HL-60/S4 (cell line): ENCODE data around the gene ZNF462.

Experiments
- in situ Hi-C: fragments of 300-500 bp; cut with MboI; formaldehyde crosslinking; loops from 2 replicates; pipeline ENCODE4 v1.14.3; 2022; ENCODE audit warnings: low sequenced_read_pairs

The ZNF462 gene

GRCh38 chr9:106861640-106862109, 1.3 kb upstream of the ZNF462 start:
- in situ Hi-C loops, result no loop called here

GRCh38 chr9:106862110-106862820, 701 bp upstream of the ZNF462 start:
- in situ Hi-C loops, result no loop called here

DNA sequence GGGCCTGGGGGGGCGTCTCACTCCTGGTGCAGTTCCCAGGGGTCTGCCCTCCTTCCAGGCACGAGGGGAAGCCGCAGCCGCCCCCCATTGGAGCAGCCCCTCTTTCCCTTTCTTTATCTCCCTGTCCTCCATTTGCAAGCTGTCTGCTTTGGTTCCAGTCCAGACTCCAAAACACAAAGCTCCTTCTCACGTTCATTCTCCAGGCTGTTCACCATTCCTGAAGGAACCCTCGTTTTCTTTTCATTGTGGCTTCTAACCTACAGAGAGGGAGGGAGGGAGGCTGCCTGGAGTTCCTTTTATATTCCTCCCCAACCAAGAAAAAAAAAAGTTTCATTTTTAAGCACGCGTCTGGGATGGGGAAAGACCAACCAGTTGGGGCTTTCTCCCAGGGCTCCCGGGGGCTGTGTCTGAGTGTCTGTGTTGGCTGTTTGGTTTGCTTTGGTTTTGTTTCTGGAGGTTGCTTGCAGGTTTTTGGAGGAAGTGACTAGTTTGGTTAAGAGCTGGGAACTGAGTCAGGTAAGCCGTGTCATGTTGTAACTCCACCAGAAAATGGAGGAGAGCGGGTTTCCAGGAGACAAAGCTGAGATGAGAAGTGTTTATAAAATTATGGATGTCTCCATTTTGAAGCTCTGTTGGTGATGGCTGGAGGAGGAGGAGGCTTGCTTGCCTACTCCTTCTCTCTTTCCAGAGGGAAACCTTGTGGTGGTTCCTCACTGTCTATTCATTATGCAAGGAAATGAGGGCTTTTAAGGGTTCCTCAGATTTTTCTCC, 1.6 kb downstream of the ZNF462 start:
- in situ Hi-C loops, result no loop called here

- in situ Hi-C loops, result no loop called here
These were observed 3.3 kb downstream of the ZNF462 start for GRCh38 chr9:106866243-106866642.

- in situ Hi-C loops, result no loop called here
These were observed 4.3 kb downstream of the ZNF462 start for GRCh38 chr9:106867286-106867685.

DNA sequence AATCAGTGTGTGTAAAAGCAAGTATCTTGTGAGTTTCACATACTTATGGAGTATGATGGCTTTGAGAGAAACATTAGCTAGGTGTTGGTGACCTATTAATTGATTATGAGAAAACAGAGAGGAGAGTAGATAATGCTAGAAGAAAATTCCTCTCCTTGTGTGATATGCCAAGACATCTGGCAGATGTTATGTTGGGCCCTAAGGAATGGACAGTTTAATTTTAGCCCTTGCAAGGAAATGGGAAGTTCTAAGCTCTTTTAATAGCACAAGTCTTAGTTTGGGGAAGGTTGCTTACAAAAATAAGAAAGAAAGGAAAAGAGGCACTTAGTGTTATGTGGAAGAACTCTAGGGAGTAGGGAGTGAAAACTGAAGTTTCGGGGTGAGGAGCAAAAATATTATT, 5.1 kb downstream of the ZNF462 start:
- in situ Hi-C loops, result no loop called here

DNA sequence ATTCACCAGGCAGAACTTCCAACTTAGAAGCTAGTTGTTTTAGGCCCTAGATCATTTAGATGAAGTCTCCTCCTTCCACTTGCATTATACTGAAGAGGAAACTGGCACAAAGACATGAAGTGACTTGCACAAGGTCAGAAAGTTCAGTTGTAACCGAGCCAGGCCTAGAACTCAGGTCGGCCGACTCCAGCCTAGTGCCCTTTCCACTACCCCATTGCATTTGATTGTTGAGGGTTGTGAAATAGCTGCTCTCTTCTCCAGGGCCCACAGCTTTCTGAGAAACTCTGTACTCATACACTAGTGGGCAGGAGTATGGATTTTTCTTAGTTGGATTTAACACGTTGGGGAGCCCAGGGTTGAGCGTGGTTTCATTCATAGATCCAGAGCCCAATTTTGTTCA, 5.6 kb downstream of the ZNF462 start:
- in situ Hi-C loops, result no loop called here

GRCh38 chr9:106869028-106869427, 6.1 kb downstream of the ZNF462 start:
- in situ Hi-C loops, result no loop called here

- in situ Hi-C loops, result no loop called here
These were observed 6.5 kb downstream of the ZNF462 start for GRCh38 chr9:106869458-106869857.

DNA sequence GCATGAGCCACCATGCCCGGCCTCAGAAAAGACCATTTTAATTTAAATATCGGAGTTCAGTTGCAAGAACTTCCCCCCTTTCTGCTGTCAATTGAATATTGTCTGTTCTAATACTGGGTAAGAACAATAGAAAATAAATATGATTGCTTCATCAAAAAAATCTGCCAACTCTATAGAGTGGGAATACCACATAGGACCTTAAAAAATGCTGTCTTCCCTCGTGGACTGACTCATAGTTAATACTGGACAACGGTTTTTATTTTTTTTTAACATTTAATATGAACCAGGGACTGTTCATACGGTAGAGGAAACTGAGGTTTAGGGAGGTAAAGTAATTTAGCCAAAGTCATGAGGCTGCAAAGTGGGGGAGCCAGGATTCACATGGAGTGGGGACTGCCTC, 9.7 kb downstream of the ZNF462 start:
- in situ Hi-C loops, result no loop called here

DNA sequence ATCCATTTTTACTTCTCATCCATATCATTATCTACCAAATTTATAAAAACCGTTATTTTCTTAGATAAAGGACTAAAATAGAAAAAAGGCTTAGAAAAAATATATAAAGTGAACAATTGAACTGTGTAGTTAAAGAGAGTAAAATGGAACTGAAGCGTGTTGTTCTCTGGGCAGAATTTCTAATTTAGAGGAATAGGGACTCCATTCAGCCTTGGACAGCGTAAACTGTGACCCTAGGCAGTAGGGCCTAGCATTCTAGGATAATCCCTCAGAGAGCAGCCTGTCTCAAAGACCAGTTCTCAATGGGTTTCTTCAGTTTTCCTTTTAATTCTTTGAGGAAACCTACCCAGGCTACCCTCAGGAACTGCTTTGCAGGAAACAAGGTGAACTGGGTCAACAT, 11.1 kb downstream of the ZNF462 start:
- in situ Hi-C loops, result no loop called here

- in situ Hi-C loops, result no loop called here
These were observed 11.7 kb downstream of the ZNF462 start for GRCh38 chr9:106874652-106875051.

DNA sequence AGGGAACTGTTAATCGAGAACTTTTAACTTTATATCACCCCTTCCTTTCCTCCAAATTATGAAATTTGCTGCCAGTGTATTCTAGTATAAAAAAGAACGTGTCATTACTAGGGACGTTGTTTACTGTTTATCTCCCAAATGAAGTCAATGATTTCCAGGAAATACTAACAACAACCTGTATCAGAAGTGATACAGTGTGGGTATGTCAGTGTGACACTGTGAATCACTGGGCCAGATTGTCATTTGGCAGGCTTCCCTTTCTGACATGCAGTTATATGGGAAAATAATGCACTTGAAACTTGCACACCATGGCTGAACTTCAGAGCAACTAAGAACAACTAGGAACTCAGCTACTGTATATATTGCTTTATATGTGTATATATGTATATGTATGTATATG, 12.6 kb downstream of the ZNF462 start:
- in situ Hi-C loops, result no loop called here

- in situ Hi-C loops, result no loop called here
These were observed 14.4 kb downstream of the ZNF462 start for GRCh38 chr9:106877345-106877744.

- in situ Hi-C loops, result no loop called here
These were observed 15.3 kb downstream of the ZNF462 start for GRCh38 chr9:106878081-106878837.

GRCh38 chr9:106878934-106879333, 16.0 kb downstream of the ZNF462 start:
- in situ Hi-C loops, result no loop called here

GRCh38 chr9:106879439-106879882, 16.5 kb downstream of the ZNF462 start:
- in situ Hi-C loops, result no loop called here

DNA sequence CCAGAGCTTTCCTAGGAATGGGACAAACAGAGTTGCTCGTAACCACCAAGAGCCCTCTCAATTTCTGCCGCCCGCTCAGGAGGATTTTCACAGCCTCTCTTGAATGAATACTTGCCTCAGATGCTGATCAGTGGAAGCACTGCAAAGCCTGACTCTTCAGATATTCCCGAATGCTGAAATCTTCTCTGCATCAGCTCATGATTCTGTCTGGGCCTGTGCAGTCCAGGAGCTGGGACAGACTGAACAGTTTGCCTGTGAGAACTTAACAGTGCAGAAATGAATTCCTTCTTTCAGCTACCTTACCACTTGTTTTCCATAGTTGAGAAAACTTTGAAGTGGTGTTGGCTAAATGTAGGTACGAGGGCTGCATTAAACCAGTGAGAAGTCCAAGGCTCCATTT, 17.1 kb downstream of the ZNF462 start:
- in situ Hi-C loops, result no loop called here

DNA sequence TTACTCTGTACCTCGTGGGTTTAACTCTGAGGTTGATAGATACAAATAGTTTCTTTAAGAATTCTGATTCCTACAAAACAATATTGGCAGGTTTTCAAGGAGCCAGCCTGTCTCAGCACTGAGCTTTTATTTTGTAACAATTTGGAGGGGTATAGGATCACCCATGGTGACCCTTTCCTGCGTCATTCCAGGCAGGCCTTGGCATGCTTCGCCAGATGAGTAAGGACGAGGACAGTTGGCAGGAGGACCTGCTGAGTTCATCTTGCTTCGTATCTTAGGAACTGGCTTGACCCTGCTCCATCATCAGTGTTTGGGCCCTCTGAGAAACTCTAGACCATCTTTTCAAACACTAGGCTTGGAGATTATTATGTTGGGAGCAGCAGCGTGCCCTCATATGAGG, 17.9 kb downstream of the ZNF462 start:
- in situ Hi-C loops, result no loop called here

DNA sequence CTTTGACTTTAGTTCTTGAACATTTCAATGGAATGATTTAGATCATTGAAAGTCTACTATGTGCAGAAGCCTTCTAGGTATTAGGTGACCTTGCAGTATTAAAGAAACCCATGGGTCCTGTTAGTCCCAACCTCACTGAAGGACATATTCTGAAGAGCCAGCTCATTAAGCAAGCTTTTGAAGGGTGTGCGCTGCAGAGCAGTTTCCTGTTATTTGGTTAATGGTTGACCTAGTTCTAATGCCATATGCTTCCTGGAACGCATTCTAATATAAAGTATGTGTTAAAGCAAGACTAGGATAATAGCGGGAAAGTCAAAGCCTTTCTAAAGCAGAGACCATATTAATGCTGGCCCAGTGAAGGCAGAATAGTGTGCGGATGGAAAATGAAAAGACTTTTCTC, 20.1 kb downstream of the ZNF462 start:
- in situ Hi-C loops, result no loop called here

DNA sequence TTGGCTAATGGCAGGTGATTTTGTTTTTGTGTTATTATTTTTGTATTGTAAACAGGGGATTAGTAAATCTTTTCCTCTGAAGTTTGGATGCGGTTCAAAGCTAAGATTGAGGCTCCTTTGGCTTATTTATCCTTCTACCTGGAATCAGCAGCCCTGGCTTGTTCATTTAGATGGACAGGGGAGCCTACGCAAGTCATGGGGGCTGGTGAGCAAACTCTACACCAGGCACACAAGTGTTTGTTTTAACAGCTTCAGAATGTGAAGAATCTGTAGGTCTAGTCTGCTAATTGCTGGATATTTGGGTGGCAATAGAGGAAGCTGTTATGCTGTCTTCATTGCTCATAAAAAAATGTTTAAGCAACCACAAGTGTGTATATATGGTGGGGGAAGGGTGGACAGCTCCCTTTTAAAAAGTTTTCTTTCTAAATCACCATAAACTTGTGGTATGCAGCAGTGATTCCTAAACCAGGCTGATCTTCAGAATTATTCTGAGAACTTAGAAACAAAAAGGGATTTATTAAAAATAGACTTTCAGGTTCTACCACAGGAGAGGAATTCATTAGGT, 20.7 kb downstream of the ZNF462 start:
- in situ Hi-C loops, result no loop called here
